Activated naive CD4-positive, alpha-beta T cell treated with anti-CD3 and anti-CD28 coated beads for 36 hours (primary cell): ENCODE data around the gene PIK3R1. TPM values are rescaled to one million over a fixed set of nuclear protein-coding genes. Genes with fewer than 3 reads are reported as not detected.

Experiments used
- CTCF ChIA-PET: fragments of 350-600 bp; sonication (Branson Sonifier 250); formaldehyde crosslinking; loops from one replicate; lab custom pipeline; 2021; ENCODE audit warnings: antibody characterized with exemption; lab: Charles Lee
- DNase-seq: peaks from one replicate; pipeline ENCODE4 v3.0.0-alpha.2; 2020
- H3K27ac Mint-ChIP-seq: one replicate; pipeline ENCODE4 v1.8.0; 2021; ENCODE audit warnings: mild to moderate bottlenecking, mixed read lengths
- H3K27me3 Mint-ChIP-seq: one replicate; pipeline ENCODE4 v1.8.0; 2021; ENCODE audit warnings: low read depth, mixed read lengths
- H3K36me3 Mint-ChIP-seq: one replicate; pipeline ENCODE4 v1.8.0; 2021; ENCODE audit warnings: low read depth, mixed read lengths
- H3K4me1 Mint-ChIP-seq: one replicate; pipeline ENCODE4 v1.8.0; 2021; ENCODE audit warnings: low read depth, mixed read lengths
- H3K4me3 Mint-ChIP-seq: one replicate; pipeline ENCODE4 v1.8.0; 2021; ENCODE audit warnings: mild to moderate bottlenecking, moderate library complexity, mixed read lengths
- H3K9me3 Mint-ChIP-seq: one replicate; pipeline ENCODE4 v1.8.0; 2021; ENCODE audit warnings: mixed read lengths
- intact Hi-C: fragments of 100-400 bp; cut with micrococcal nuclease; formaldehyde crosslinking; loops from one replicate; pipeline ENCODE4 v1.15.1; 2023
- total RNA-seq, 2 experiments: library from RNA; stranded (reverse); gene quantifications; one replicate each; pipeline ENCODE4 v1.2.3, GENCODE V29; 2021

The PIK3R1 gene
- total RNA-seq, 2 experiments from 2014 or later = 28.5 to 31.4 TPM

DNA sequence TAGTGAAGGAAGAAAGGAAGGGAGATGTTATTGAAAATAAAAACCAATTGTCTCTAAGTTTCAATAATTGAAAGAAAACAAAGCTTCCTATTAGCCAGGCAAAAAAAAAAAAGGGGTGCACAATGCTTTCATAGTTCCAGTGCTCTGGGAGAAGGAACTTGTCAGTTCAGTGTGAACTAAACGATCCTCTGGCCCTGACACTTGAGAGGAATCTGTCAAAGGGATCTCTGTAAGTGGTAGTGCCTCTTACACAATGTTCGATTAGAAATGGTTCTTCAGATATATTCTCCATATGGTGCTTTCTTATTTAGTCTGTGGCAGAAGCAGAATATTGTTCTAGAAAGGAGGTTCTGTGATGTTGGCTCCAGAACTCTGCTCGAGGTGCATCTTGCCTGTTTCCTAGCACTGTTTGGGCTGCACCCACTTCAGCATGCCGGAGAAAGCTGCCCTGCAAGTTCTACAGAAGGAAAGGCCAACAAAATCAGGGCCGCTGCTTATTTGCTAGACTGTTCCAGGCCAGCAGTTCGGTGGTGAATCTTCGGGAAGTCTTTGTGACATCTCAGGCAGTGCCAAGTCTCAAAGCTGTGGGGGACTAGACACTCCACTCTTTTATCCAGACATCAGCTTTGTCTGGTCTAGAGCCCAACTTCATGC is 90.9 kb downstream of the PIK3R1 start:
- intact Hi-C loops = no loop called here
- no peaks in the 10 kb centered on the region for H3K36me3 Mint-ChIP-seq
- no peaks in the 10 kb centered on the region for H3K27me3 Mint-ChIP-seq
- peaks cover 27% of the 10 kb centered on the region for H3K4me1 Mint-ChIP-seq
- no peak overlapping the region for H3K4me3 Mint-ChIP-seq
- no peak overlapping the region for H3K27ac Mint-ChIP-seq
- no peaks in the 10 kb centered on the region for H3K9me3 Mint-ChIP-seq
- CTCF ChIA-PET = no interaction called here
- no peak for DNase-seq

DNA sequence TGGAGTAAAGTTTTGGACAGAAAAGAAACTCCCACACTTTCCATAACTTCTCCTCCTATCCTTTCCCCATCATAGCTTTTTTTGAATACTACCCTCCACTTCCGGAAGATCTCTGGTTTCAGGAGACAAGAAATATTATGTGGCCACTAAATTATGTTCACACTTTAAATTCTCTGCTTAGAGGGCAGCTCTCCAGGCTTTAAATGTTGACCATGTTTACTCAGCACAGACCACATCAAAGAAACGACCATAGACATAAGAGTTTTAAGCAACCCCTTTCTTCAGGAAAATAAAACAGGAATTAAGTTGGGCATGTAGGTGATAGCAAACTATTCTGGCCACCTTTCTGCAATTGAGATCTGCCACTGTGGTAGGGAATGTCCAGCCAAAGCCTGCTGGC is 97.8 kb downstream of the PIK3R1 start:
- intact Hi-C loops = no loop called here
- no peaks in the 10 kb centered on the region for H3K36me3 Mint-ChIP-seq
- peaks cover 11% of the 10 kb centered on the region for H3K4me1 Mint-ChIP-seq
- H3K4me3 Mint-ChIP-seq = no peak overlapping the region
- DNase-seq = no peak
- H3K27ac Mint-ChIP-seq = no peak overlapping the region
- H3K27me3 Mint-ChIP-seq = no peaks in the 10 kb centered on the region
- H3K9me3 Mint-ChIP-seq = no peaks in the 10 kb centered on the region
- CTCF ChIA-PET = no interaction called here

DNA sequence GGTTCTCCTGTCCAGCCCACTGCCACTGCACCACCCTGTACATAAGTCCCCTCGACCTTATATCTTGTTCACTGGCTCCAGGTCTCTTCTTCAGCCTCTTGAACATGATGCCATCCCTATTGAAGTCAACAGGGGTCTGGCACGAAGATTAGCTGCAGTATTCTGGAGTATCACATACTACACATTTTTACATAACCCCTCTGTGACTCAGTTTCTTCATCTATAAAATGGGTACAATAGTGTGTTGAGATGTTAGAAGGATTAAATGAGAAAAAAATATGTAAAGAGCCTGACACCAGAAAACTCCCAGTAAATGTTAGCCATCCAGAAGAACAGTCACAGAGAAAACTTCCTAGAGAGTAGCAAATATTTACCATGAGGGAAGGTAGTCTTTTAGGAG is 98.9 kb downstream of the PIK3R1 start:
- Mint-ChIP-seq H3K4me3 (no peak overlapping the region), H3K27me3 (no peaks in the 10 kb centered on the region), H3K4me1 (peaks cover 11% of the 10 kb centered on the region), H3K36me3 (no peaks in the 10 kb centered on the region), H3K9me3 (no peaks in the 10 kb centered on the region), H3K27ac (no peak overlapping the region)
- CTCF ChIA-PET = no interaction called here
- intact Hi-C loops = loop anchor here (2.0 kb wide), 1 partner anchor 30 kb away; no protein-coding TSS in a partner anchor
- no peak for DNase-seq

DNA sequence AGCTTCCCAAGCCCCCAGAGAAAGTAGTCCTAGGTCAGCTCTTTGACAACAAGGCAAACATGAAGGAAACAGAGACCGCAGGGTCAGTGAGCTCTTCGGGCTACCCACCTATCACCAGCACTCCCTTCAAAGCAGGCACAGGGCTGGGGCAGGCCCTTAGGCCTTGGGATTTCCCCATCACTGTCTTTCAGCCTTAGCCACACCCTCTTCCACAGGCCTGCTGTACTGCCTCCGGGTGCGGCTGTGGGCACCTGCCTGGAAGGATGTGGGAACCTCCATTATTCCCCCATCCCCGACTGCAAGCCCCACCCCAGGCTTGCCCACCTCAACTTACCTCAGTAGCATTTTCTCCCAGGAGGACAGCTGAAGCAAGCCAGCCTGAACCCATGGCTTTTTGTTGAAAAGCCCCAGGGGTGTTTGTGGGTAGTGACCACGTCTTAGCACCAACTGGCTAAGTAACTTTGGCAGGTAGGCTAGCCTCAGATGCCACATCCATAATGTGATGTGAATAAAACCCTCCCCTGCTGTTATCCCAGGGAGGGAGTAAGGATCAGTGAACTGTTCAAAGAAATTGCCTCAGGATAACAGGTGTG is 100.2 kb downstream of the PIK3R1 start:
- Mint-ChIP-seq H3K36me3 (no peaks in the 10 kb centered on the region), H3K9me3 (no peaks in the 10 kb centered on the region), H3K27ac (no peak overlapping the region), H3K4me1 (peaks cover 11% of the 10 kb centered on the region), H3K4me3 (no peak overlapping the region), H3K27me3 (peaks cover 2% of the 10 kb centered on the region)
- peak; percentile 69 for DNase-seq
- CTCF ChIA-PET = interaction anchor here (0.6 to 0.9 kb wide), 2 partner anchors 385 to 571 kb away, joined by 3 read pairs; no protein-coding TSS in a partner anchor
- intact Hi-C loops = loop anchor here (2.0 kb wide), 1 partner anchor 29 kb away; no protein-coding TSS in a partner anchor

DNA sequence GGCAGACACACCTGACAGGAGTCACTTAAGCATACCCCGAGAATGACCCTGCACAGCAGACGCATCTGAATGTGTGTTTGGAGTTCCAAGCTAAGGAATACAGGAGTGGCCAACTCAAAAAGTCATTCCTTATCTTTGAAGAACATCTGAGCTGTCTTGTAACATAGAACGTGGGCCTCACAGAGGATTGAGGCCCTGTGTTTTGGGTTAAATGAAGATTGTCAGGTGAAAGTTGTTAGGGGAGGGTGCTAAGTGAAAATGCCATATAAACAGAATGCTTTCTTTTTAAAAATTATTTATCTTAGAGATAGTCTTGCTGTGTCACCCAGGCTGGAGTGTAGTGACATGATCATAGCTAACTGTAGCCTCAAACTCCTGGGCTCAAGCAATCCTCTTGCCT is 100.9 kb downstream of the PIK3R1 start:
- Mint-ChIP-seq H3K27me3 (peaks cover 2% of the 10 kb centered on the region), H3K4me3 (no peak overlapping the region), H3K36me3 (no peaks in the 10 kb centered on the region), H3K9me3 (no peaks in the 10 kb centered on the region), H3K4me1 (peaks cover 11% of the 10 kb centered on the region), H3K27ac (no peak overlapping the region)
- CTCF ChIA-PET = interaction anchor here (0.6 kb wide), 1 partner anchor 385 kb away, joined by 3 read pairs; no protein-coding TSS in a partner anchor
- intact Hi-C loops = no loop called here
- no peak for DNase-seq

DNA sequence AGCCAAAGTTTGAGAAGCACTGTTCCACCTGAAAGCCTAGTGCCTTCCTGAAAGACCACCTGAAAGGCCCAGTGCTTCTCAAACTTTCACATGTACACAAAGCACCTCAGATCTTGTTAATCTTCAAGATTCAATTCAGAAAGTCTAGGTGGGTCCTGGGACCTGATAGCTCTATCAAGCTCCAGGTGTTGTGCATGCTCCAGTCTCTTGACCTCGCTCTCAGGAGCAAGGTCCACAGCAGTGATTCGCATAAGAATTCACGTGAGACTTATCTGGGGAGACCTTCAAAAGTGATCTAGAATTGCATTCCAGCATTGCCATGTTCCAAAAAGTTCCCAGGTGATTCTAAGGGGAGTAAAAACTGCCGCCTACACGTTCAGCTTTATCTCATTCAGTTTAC is 102.1 kb downstream of the PIK3R1 start:
- DNase-seq = no peak
- no peaks in the 10 kb centered on the region for H3K9me3 Mint-ChIP-seq
- CTCF ChIA-PET = no interaction called here
- peaks cover 2% of the 10 kb centered on the region for H3K27me3 Mint-ChIP-seq
- H3K36me3 Mint-ChIP-seq = no peaks in the 10 kb centered on the region
- intact Hi-C loops = no loop called here
- no peak overlapping the region for H3K27ac Mint-ChIP-seq
- peaks cover 11% of the 10 kb centered on the region for H3K4me1 Mint-ChIP-seq
- H3K4me3 Mint-ChIP-seq = no peak overlapping the region

DNA sequence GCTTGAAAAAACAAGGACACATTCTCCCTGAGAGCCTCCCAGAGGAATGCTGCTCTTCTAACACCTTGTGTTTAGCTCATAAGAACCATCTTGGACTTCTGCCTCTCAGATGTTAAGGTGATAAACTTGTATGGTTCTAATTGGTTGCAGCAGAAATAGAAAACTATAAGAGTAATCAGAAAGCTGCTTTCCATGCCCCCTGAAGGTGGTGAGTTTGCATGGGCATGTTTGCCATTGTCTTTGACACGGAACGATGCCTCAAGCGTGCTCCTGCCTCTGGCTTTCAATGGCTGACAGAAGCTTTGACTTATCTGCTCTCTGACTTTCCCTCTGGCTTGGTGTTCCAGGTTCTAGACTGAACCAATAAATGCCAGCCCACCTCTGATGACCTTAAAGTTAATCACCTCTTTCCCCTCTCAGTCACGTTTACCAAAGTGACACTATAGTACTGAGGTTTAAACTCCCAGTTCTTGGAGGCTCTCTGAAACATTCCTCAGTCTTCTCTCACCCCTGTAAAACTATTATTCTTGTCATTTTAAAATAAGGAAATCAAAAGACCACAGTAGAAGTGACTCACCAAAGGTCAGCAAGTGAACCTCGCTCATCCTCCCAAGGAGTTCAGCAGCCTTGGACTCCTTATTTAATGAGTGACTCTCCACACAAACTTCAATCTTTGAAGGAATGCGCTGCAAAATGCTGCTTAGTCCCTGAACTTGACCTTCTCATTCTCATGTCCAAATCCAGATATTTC is 103.6 kb downstream of the PIK3R1 start:
- no peaks in the 10 kb centered on the region for H3K36me3 Mint-ChIP-seq
- CTCF ChIA-PET = no interaction called here
- H3K4me1 Mint-ChIP-seq = peaks cover 11% of the 10 kb centered on the region
- H3K27me3 Mint-ChIP-seq = peaks cover 2% of the 10 kb centered on the region
- no peak overlapping the region for H3K4me3 Mint-ChIP-seq
- intact Hi-C loops = no loop called here
- no peak overlapping the region for H3K27ac Mint-ChIP-seq
- H3K9me3 Mint-ChIP-seq = no peaks in the 10 kb centered on the region
- DNase-seq = no peak

DNA sequence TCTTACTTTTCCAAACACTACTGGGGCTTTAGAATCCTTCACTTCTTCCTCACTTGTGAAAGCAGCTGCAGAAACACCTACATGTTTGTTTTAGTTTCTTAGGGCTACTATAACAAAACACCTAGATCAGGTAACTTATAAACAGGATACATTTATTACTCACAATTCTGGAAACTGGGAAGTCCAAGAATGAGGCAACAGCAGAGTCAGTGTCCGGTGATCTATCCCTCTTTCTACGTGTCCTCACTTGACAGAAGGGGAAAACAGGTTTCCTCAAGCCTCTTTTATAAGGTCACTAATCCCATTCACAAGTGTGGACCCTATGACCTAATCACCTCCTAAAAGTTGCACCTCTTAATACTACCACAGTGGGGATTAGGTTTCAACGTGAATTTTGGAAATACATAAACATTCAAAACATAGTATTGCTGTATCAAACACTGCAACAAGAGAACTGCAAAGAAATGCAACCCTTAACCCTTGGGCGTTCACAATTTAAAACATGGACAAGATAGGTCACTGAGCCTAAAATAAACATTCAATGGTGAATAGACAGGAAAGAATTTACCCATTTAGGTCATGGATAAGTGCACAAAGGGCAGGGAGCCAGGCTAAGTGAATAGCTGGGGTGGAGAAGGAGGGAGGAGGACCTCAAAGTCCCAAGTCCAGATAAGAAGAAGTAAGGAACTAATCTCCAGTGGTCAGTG is 104.3 kb downstream of the PIK3R1 start:
- CTCF ChIA-PET = interaction anchor here (1.0 to 1.2 kb wide), 2 partner anchors 33 to 1987 kb away, joined by 3 read pairs; no protein-coding TSS in a partner anchor
- Mint-ChIP-seq H3K4me1 (peaks cover 11% of the 10 kb centered on the region), H3K9me3 (no peaks in the 10 kb centered on the region), H3K36me3 (no peaks in the 10 kb centered on the region), H3K27me3 (peaks cover 2% of the 10 kb centered on the region), H3K27ac (no peak overlapping the region), H3K4me3 (no peak overlapping the region)
- DNase-seq = no peak
- intact Hi-C loops = no loop called here

DNA sequence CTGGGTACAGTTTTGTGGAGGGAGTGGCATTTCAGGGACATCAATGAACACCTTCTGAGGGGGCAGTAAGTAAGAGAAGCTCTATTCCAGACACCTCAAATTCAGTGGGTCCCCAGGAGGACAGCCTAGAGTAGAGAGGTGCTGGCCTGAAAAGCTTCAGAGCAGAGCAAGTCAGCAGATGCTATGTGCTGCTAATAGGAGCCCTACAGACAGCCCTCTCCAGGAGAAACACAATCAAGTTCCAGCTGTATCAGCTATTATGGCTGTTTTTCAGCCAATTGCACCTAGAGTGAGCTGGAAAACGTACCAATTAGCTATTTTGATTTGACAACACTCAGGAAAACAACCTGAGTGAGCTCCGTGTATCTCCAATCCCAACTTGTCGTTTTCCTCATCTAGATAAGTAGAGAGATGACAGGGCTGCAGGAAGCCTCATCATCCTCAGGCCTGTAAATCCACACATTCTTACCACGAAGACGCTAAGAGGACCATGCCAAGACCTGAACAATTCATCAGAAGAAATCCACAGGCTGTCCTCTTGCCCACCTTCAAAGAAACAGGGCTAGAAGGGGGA is 104.9 kb downstream of the PIK3R1 start:
- DNase-seq = no peak
- Mint-ChIP-seq H3K36me3 (no peaks in the 10 kb centered on the region), H3K4me3 (no peak overlapping the region), H3K4me1 (peaks cover 7% of the 10 kb centered on the region), H3K9me3 (no peaks in the 10 kb centered on the region), H3K27ac (no peak overlapping the region), H3K27me3 (peaks cover 4% of the 10 kb centered on the region)
- intact Hi-C loops = no loop called here
- CTCF ChIA-PET = interaction anchor here (1.0 to 1.2 kb wide), 2 partner anchors 34 to 1988 kb away, joined by 3 read pairs; no protein-coding TSS in a partner anchor

DNA sequence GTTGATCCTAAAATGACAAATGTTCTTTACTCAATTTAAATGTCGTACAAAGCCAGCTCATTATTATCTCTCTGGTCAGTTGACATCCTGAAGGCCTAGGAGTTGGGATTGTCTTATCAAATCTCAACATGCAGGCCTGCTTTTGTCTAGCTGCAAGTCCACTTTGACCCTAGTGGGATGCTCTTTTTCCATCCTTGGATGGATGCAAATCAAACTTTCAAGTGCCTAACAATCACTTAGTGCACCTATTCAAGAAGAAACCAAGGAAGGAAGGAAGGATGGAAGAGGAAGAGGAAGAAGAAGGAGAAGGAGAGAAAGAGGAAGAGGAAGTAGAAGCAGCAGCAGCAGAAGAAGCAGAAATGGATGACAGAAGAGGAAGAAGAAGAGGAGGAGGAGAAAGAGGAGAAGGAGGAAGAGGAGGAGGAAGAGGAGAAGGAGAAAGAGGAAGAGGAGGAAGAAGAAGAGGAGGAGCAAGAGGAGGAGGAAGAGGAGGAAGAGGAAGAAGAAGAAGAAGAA is 109.6 kb downstream of the PIK3R1 start:
- CTCF ChIA-PET = no interaction called here
- H3K4me3 Mint-ChIP-seq = no peak overlapping the region
- H3K27me3 Mint-ChIP-seq = peaks cover 2% of the 10 kb centered on the region

DNA sequence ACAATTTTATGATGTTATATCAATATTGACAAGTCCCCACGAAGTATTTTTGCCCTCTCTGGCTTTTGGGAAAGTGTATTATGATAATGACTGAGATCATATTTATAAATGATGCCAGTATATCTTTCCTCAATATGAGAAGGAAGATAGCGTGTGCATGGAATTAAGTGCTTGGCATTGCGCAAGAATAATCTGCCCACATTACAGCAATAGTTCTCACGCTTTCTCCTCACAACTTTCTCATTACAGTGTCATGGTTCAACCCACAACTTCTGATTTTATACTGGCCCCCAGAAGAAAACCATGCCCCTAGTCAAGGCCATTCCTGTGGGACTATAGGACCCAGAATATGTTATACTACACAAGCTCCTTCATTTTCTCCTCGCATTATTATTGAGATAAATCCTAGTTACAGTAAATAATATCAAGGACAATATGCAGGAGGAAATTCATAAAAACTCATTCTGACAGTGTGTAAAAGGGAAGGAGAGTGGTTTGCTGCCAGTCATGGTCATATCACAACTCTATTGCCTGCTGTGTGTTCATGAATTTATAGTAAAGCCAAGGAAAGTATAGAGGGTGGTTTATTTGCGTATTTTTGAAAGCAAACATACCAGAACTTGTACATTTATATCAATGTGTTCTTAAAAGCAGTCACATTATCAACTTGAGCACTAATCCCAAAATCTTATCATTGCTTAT is 114.1 kb downstream of the PIK3R1 start:
- Mint-ChIP-seq H3K9me3 (no peaks in the 10 kb centered on the region), H3K27ac (no peak overlapping the region), H3K27me3 (peaks cover 2% of the 10 kb centered on the region), H3K4me3 (no peak overlapping the region), H3K4me1 (no peaks in the 10 kb centered on the region), H3K36me3 (no peaks in the 10 kb centered on the region)
- intact Hi-C loops = no loop called here
- CTCF ChIA-PET = no interaction called here
- DNase-seq = no peak

More for the DNA sequence above, 109.6 kb downstream of the PIK3R1 start:
- Mint-ChIP-seq H3K9me3 (no peaks in the 10 kb centered on the region), H3K27ac (no peak overlapping the region), H3K36me3 (no peaks in the 10 kb centered on the region), H3K4me1 (no peaks in the 10 kb centered on the region)
- no peak for DNase-seq
- intact Hi-C loops = no loop called here
